Activated T-helper 1 cell treated with anti-CD3 and anti-CD28 coated beads, Interleukin-2, amount 50 U/mL, for 16 hours (primary cell): ENCODE results near the gene VAT1L.
A peak's percentile ranks its signal among the peaks of the same experiment; 100 is the strongest.
"Not testable (repeated sequence)": the region's sequence is repeated elsewhere in the genome, so short reads cannot be mapped to it uniquely, and the experiment has no call there.

ENCODE experiments used
- DNase-seq, 2 donors: peaks; one replicate each; pipeline ENCODE4 v3.0.0-alpha.2; 2020; ENCODE audit warnings: low read depth in 1 of 2, low spot score in 1 of 2

Gene VAT1L

DNA sequence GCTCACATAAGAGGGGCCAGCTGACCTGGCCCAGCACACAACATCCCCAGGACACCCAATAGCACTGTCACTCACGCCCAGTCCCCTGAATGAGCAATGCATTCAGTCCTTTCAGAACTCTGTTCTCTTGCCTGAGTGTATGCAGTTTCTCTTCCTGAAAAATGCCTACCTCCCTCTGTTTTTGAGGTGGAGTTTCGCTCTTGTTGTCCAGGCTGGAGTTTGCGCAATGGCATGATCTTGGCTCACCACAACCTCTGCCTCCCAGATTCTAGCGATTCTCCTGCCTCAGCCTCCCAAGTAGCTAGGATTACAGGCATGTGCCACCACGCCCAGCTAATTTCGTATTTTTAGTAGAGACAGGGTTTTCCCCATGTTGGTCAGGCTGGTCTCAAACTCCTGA is 159.2 kb downstream of the VAT1L start:
- DNase-seq: not testable (repeated sequence)

DNA sequence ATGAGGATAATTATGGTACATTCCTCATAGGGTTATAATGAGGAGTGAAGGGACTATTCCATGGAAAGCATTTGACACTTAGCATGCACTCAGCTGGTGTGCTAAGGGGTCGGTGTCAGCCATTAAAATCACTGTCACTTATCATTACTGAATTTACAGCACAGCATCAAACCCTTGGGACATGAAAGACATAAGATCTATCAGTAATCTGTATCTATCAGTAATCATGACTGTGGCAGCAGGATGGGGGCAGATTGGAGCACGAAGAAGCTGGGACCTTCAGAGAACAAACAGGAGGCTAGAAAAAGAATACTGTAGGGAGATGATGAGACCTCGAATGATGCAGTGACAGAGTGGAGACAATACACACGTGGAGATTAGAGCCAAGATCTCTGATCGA is 160.5 kb downstream of the VAT1L start:
- DNase-seq: no peak

DNA sequence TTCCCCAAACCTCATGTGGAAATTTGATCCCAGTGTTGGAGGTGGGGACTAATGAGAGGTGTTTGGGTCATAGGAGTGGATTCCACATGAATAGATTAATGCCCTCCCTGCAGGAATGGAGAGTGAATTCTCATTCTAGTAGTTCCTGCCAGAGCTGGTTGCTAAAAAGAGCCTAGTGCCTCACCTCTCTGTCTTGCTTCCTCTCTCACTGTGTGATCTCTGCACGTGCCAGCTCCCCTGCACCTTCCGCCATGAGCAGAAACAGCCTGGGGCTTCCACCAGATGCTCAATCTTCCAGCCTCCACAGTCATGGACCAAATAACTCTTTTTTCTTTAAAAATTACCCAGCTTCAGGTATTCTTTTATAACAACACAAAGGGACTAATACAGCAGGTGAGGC is 161.1 kb downstream of the VAT1L start:
- DNase-seq: no peak

DNA sequence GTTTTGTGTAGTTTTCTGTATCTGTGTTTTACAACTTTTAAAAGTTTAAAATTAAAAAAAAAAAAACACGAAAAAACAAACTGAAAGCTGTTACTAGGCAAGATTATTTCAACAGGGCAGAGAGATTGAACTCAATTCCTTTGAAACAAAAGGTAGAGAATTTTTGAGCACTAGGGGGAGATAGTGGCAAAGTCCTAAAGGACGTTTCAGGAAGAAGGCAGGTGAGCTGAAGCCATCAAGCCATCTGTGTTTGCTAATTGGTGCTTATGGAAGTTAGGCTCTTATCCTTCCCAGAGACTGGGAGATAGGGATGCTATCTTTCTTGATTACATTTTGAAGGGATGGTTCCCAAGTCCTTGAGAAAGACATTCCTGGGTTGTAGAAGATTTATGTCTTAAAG is 163.4 kb downstream of the VAT1L start:
- DNase-seq: no peak

DNA sequence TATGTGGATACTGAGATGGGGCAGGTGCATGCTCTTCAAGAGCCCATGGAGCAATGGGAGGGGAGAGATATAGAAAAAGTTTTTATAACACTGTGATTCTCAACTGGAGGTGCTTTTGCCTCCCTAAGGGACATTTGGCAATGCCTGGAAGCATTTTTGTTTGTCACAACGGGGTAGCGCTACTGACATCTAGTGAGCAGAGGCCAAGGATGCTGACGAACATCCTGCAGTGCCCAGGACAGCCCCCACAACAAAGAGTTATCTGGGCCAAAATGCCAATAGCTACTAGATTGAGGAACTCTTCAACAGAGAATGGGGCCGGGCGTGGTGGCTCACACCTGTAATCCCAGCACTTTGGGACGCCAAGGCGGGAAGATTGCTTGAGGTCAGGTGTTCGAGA is 166.8 kb downstream of the VAT1L start:
- no peak for DNase-seq

DNA sequence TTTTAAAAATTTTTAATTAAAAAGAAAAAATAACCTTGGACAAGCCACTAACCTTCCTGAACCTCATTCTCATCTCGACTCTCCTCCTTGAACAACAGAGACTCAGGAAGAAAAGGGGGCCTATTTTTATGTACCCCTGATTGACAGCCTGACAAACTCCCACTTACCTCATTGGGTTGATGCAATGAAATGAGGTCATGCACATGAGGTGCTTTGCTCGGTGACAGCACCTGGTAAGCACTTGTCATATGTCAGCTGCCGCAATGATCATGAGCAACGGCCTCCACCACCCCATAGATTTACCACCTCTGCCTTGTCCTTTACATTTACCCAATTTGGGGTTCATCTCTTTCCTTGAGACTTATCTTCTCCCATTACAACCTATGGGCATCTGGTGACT is 167.9 kb downstream of the VAT1L start:
- DNase-seq: no peak

DNA sequence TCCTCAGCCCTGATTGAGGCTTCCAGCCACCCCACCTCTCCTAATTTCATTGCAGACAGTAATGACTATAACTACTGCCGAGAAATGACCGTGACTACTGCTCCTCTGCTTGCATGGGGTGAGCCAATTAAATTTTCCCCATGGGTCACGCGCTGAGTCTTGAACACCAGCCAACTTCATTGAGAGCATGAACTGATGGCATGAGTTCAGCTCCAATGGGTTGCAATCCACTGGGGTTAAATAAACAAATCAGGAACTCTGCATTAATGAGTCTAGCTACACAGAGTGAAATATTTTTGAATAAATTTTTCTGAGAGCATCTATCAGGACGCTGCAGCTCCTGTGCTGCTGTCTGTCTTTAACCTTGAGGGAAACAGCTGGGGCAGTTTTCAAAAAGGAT is 172.4 kb downstream of the VAT1L start:
- no peak for DNase-seq

DNA sequence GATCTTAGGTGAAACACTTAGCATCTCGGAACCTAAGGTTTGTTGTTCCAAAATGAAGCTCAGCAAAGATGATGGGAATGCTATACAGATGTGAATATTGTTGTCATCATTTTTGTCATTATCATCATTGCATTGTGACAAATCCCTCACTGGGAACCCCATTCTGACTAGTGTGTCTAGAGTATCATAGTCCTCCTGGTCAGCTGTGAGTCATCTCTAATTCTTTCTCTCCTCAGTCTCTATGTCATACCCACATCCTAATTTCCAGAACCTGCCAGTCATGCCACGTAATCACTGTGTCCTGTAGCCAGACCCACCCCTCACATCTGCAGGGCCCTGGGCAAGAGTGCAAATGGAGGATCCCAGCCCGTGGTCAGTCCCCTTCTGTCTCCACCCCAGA is 173.4 kb downstream of the VAT1L start:
- DNase-seq: no peak

DNA sequence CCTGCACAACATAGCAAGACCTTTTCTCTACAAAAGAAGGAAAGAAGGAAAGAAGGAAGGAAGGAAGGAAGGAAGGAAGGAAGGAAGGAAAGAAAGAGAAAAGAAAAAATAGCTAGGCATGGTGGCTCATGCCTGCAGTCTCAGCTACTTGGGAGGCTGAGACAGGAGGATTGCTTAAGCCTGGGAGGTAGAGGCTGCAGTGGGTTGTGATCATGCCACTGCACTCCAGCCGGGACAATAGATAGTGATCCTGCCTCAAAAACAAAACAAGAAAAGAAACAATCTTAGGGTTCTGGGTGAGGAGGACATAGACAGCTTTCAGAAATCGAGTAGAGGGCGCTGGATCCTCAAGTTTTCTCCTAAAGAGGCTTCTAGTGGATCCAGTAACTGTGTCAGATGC is 174.3 kb downstream of the VAT1L start:
- DNase-seq: no peak

DNA sequence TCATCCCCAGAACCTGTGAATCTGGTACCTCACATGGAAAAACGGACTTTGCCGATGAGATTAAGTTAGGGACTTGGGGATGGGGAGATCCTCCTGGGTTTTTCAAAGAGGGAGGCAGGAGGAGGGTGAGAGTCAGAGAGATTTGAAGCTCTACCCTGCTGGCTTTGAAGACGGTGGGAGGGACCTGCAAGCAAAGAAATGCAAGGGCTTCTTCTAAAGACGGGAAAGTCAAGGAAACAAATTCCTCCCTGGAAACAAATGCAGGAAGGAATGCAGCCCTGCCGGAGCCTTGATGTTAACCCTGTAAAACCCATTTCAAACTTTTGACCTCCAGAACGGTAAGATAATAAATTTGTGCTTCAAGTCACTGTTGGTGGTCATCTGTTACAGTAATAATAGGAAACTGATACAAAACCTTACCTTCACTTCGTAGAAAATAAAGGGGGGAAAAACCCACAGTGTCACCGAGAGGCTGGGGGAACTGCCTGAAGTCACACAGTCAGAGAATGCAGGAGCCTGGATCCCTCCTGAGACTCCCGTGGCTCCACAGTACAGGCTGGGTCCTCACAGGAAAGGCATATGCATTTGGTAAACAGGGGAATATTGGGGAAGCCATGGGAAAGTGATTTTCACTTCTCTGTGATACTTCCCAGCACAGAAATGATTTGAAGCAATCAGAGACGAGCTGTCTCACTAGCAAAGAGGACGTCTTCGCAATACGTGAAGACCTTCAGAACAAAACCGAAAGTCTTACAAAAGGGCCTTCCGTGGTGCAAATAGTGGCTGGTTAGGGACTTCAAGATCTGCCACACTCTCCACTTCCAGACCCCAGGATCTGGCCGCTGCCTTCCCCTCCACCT is 175.1 kb downstream of the VAT1L start:
- DNase-seq: no peak

DNA sequence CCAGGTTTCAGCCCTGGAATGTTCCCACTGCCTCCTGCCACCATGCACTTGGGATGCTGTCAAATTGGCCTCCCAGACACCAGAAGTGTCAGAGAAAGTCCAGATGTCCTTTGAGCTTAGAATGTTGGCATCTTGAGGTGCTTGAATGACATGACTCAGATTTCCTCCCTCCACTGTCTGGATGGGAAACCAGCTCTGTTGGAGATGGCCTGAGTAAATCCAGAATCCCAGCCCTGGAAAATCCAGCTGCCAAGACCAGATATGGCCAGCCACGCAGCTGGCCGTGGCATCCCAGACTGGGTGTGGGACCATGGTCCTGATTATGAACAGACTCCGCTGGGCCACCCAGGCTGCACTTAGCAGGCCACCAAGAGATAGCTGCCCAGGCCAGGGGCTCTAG is 177.0 kb downstream of the VAT1L start:
- no peak for DNase-seq

DNA sequence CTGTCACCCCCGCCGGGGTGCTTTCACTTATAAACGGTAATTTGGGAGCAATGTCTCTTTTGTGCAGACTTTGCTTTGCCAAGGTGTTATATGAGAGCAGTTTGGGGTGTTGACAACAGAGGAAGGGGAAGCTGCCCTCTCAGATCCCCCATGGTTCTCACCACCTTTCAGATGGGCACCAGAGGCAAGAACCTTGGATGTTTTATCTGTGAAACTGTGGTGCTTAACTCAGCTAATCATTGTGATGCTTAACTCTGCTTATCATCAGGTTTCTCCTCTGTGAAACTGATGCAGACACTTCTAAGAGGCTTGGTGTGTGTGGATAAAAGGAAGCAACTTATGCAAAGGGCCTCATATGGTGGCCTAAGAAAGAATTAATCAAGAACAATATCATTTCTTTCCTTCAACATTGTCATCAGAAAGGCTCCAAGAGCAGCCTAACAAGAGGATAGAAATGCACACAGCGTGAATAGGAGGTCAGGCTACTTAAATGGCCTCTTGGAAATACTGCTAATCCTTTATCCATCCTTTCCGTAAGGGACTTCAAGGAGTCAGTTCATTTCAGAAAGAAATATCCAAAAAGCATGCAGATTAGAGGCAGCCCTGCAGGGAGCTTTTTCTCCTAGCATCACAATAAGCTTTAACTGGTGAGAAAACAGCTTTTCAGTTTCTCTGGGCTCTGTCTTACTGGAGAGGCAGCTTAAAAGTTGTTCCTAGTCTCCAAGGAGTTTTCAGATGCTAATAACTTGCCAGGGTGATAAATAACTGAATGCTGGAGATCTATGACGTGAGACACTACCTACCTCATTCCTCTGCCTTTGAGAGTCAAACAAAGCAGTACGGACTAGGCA is 178.9 kb downstream of the VAT1L start:
- DNase-seq: no peak

DNA sequence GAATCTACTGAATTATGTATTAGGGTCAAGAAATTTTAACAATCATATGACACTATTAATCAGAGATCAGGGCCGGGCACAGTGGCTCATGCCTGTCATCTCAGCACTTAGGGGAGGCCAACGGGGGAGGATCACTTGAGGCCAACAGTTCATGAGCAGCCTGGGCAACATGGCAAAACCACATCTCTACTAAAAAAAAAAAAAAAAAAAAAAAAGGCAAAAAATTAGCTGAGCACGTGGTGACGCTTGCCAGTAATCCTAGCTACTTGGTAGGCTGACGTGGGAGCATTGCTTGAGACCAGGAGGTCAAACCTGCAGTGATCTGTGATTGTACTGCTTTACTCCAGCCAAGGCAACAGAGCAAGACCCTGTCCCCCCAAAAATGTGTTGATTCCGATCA is 181.5 kb downstream of the VAT1L start:
- DNase-seq: no peak

DNA sequence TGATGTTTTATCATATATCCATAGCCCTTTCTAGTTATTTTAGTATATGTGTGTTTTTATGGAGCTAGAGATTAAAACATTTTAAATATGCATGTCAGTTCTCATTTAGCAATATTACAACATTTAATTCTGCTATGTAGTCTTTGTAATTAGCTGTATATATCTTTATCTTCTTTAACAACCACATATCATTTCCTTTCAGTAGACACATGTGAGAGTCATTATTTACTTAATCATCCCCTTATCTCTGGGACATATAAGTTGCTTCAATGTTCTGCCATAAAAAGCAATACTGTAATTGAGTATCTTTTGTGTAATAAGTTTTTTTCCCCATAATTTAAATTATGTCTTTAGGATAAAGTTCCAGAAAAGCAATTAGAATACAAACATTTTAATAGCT is 182.0 kb downstream of the VAT1L start:
- no peak for DNase-seq

DNA sequence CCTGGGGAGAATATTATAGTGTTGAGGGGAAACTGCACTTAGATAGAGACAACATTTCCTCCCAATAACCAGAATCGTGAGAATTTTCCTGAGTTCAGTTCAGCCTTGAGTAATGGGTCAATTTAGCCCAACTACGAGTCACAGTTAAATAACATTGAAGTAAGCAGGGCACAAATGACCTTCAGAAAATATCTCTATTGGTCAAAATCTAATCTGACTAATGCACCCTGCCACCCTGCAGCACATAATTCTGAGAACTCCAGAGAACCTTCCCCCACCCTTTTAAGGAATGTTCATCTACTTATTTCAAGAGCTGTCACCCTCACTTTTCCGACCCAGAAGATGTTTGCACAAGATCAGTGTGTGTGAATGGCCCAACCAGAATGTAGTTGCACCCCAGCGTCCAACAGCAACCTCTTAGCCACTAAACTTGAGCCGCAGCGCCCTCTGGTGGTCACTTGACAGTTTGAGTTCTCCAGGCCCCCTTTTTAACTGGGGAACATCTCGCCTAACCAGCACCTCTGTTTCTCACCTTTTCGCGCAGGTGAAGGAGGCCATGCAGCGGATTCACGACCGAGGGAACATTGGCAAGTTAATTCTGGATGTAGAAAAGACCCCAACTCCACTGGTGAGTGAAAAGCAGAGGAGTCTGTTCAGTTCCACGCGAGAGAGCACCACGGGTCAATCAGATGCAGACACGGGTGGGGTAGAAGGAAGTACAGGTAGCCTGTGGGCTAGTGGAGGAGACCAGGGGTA is 183.1 kb downstream of the VAT1L start:
- peak; percentile 52 to 68 for DNase-seq

DNA sequence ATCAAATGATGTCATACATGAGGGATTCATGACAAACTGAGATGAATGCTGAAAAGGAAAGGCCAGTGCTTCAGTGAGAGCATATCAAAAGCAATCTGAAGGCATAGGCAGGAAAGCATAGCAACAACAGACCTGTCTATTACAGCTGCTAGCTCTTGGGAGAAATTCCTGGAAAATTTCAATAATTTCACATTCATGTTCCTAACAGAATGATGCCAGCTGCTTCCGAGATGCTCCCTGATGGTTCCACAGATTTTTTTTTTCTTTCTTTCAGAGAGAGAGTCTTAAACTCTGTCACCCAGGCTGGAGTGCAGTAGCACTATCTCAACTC is 183.7 kb downstream of the VAT1L start:
- DNase-seq: no peak

DNA sequence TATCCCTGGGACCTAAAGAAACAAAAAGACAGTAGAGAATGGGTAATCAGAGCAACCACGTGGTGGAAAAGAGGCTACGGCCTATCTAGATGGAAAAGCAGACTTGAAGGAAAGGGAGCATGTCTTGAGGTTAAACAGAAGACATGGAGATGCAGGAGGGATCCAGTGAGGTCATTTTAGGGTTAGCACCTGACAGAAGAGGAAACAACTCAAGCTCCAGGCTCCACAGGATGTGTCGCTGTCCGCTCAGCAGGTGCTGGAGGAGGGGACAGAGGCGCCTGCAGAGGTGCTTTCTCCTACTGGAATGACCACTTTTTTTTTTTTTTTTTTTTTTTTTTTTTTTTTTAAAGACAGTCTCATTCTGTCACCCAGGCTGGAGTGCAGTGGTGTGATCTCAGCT is 186.5 kb downstream of the VAT1L start:
- no peak for DNase-seq

DNA sequence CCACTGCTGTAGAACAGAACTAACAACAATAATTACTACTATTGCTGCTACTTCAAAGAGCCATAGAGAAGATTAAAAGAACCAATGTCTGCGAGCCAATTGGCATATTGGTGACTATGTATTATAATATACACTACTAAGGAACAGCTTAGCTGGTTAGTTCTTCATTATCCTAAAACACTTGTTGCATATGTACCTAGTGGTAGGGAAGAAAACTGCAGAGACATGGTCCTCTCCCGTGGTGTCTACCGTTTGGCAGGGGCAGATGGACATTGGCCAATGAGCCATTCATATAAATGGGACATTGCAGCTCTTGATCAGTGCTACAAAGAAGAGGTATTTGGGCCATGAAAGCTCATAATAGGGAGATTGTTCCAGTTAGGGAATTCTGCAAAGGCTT is 187.6 kb downstream of the VAT1L start:
- no peak for DNase-seq

DNA sequence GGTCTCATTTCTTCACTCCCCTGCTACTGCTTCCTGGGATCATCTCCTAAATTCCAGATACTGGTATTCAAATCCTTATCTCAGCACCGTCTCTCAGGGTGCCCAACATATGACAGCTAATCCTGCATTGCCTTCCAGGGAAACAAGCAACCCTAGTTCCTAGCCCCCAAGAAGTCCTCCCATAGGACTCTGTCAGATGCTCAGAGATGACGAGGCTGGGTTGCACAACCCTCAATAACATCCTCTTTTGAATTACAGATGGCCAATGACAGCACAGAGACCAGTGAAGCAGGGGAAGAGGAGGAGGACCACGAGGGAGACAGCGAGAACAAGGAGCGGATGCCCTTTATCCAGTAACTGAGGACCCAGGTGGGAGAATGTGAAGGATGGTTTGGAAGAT is 189.0 kb downstream of the VAT1L start:
- no peak for DNase-seq

DNA sequence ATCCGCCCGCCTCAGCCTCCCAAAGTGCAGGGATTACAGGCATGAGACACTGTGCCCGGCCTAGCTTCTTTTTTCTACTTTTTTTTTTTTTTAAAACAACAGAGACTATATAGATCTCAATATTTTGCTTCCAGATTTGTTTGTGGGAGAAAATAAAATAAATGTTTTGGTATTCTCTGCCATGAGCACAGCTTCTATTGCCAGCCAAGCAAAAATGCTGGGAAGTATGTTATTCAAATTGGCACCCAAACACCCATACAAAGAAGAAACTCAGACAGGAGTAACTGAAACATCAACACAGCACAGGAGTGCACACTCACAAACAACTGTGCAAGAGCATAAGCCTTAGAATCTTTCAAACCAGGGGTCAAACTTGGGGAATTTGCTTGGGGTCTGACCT is 196.7 kb downstream of the VAT1L start:
- DNase-seq: no peak

DNA sequence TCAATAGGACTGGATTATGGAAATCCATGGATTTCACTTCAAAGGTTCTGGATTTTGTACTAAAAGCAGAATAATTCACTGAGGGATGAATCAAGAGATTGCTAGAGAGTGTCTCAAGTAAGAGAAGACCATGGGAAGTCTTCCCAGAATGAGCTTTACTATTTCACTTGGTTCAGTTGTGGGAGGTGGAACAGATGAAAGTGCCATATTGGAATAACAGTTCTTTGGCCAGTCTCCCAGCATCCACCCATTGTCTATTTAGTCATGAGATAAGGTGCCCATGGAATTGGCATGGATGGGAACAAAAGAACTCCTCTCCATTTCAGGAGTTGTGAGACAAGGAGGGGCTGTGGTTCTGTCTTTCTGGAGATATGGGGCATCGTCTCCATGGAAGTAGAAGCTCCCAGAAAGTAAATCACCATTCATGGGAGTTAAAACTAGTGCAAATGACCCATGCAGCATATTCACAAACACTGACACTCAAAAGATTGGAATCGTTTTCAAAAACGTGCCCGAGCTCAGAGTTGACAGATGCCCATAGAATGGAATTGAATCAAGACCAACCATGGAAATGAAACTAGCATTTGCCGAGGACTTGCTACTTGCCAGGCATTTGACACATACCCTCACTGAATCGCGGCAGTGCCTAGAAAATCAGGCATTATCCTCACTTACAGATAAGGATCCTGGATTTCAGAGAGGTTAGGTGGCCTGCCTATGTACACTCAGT is 197.8 kb downstream of the VAT1L start:
- no peak for DNase-seq
